Neutrophil (primary cell): Measurements from ENCODE around the gene BBX.

Experiments used
- H3K27ac ChIP-seq: fragments of 200-600 bp; sonication (generic); 2 replicates; pipeline ENCODE4 v1.5.1; 2016; ENCODE audit warnings: mild to moderate bottlenecking, moderate library complexity
- H3K27me3 ChIP-seq: fragments of 200-600 bp; sonication (generic); 2 replicates; pipeline ENCODE4 v1.6.0; 2016; ENCODE audit warnings: mild to moderate bottlenecking
- H3K36me3 ChIP-seq: fragments of 200-600 bp; sonication (generic); 2 replicates; pipeline ENCODE4 v1.5.1; 2017
- H3K4me1 ChIP-seq, 2 experiments: fragments of 200-600 bp in 1 of 2; sonication (generic) in 1 of 2; 1 replicate in 1 of 2; 2 replicates in 1 of 2; pipeline versions ENCODE4 v1.5.1 to v1.6.1; 2013 to 2016; ENCODE audit warnings: low read depth in 1 of 2, low read length in 1 of 2, mild to moderate bottlenecking in 1 of 2, moderate library complexity in 1 of 2; ENCODE audit not compliant: control insufficient read depth in 1 of 2, insufficient read depth in 1 of 2
- H3K4me3 ChIP-seq, 2 experiments: fragments of 200-600 bp in 1 of 2; sonication (generic) in 1 of 2; 1 replicate in 1 of 2; 2 replicates in 1 of 2; pipeline ENCODE4 v1.5.1; 2013 to 2016; ENCODE audit warnings: low read depth in 1 of 2, low read length in 1 of 2, mild to moderate bottlenecking in 1 of 2, moderate library complexity in 1 of 2
- H3K9me3 ChIP-seq: fragments of 200-600 bp; sonication (generic); 2 replicates; pipeline ENCODE4 v1.5.1; 2016
- CTCF ChIP-seq: fragments of 200-600 bp; sonication (generic); IDR thresholded peaks from 2 replicates; pipeline ENCODE4 v1.5.1; 2016; ENCODE audit warnings: antibody characterized with exemption

Gene BBX

GRCh38 chr3:107524326-107524840, 1.6 kb downstream of the BBX start:
- Histone ChIP-seq H3K27me3 (peaks cover 10% of the 10 kb centered on the region), H3K4me3 (peak overlapping the region; percentile 83 to 94), H3K9me3 (no peaks in the 10 kb centered on the region), H3K36me3 (no peaks in the 10 kb centered on the region), H3K27ac (peak overlapping the region; percentile 95), H3K4me1 (peaks cover 16 to 20% of the 10 kb centered on the region in 2 experiments)
- TF ChIP-seq CTCF, result no peak

- Histone ChIP-seq H3K27me3 (peaks cover 10% of the 10 kb centered on the region), H3K36me3 (no peaks in the 10 kb centered on the region), H3K4me3 (peak overlapping the region; percentile 83 to 94), H3K27ac (peak overlapping the region; percentile 95), H3K9me3 (no peaks in the 10 kb centered on the region), H3K4me1 (peaks cover 16 to 20% of the 10 kb centered on the region in 2 experiments)
- TF ChIP-seq CTCF, result no peak
These were observed 2.3 kb downstream of the BBX start for GRCh38 chr3:107524841-107525643.

- peak overlapping the region; percentile 83 to 94 for H3K4me3 ChIP-seq
- H3K36me3 ChIP-seq, result no peaks in the 10 kb centered on the region
- no peaks in the 10 kb centered on the region for H3K9me3 ChIP-seq
- H3K27me3 ChIP-seq, result peaks cover 10% of the 10 kb centered on the region
- peaks cover 16 to 20% of the 10 kb centered on the region in 2 experiments for H3K4me1 ChIP-seq
- TF ChIP-seq CTCF, result no peak
- peak overlapping the region; percentile 95 for H3K27ac ChIP-seq
These were observed 3.0 kb downstream of the BBX start for GRCh38 chr3:107525644-107526305.

GRCh38 chr3:107531917-107532469, 9.2 kb downstream of the BBX start:
- H3K9me3 ChIP-seq, result no peaks in the 10 kb centered on the region
- no peak for TF ChIP-seq CTCF
- no peaks in the 10 kb centered on the region for H3K27me3 ChIP-seq
- H3K4me3 ChIP-seq, result no peak overlapping the region
- no peak overlapping the region for H3K27ac ChIP-seq
- H3K4me1 ChIP-seq, result no peaks in the 10 kb centered on the region
- H3K36me3 ChIP-seq, result no peaks in the 10 kb centered on the region

GRCh38 chr3:107540857-107541256, 18.1 kb downstream of the BBX start:
- Histone ChIP-seq H3K27ac (no peak overlapping the region), H3K27me3 (no peaks in the 10 kb centered on the region), H3K9me3 (no peaks in the 10 kb centered on the region), H3K36me3 (no peaks in the 10 kb centered on the region), H3K4me1 (no peaks in the 10 kb centered on the region), H3K4me3 (no peak overlapping the region)
- TF ChIP-seq CTCF, result no peak
